Measurements from ENCODE around the gene LRRC17. TPM values are rescaled to one million over a fixed set of nuclear protein-coding genes. Genes with fewer than 3 reads are reported as not detected.
A peak's percentile ranks its signal among the peaks of the same experiment; 100 is the strongest.

Gene LRRC17
- total and polyA plus RNA-seq, 9 of the 15 experiments (the other 6 are each of a cell fraction or from before 2014, with no cell fraction given): 0.03 to 0.18 (median 0.12) TPM; not detected in 5

- TF ChIP-seq E2F6 (IDR thresholded peaks at IDR 0.05; ENCODE audit: borderline replicate concordance in 1 of 2, extremely low read depth in 1 of 2, insufficient read depth in 1 of 2, insufficient read length in 1 of 2, low read depth in 1 of 2, low read length in 1 of 2, poor library complexity in 1 of 2, severe bottlenecking in 1 of 2): peak in 1 of 2 experiments; percentile 37
- TF ChIP-seq RFX1 (IDR thresholded peaks at IDR 0.05): no peak
- no peak for TF ChIP-seq DACH1 (IDR thresholded peaks at IDR 0.05; ENCODE audit: partially characterized antibody)
- TF ChIP-seq RBFOX2 (IDR thresholded peaks at IDR 0.05; ENCODE audit: low read depth, low read length): peak; percentile 26; the same call in 1 of the 2 replicates
- TF ChIP-seq CXXC5 (CRISPR knock-in tag; IDR thresholded peaks at IDR 0.05): peak; percentile 74
- TF ChIP-seq HNRNPUL1 (IDR thresholded peaks at IDR 0.05; ENCODE audit: low read length): no peak
- no peak for TF ChIP-seq GTF2F1 (IDR thresholded peaks at IDR 0.05; ENCODE audit: low read depth, low read length)
- TF ChIP-seq BCL6 (CRISPR knock-in tag; IDR thresholded peaks at IDR 0.05): no peak
- TF ChIP-seq XRCC5 (IDR thresholded peaks at IDR 0.05; ENCODE audit: low read depth, low read length): no peak
- no peak for TF ChIP-seq PBX2 (CRISPR knock-in tag; IDR thresholded peaks at IDR 0.05; ENCODE audit: low read depth)
- no peak for TF ChIP-seq PBX2 (tag; conservative IDR thresholded peaks at IDR 0.05; ENCODE audit: low read depth)
- no peak for TF ChIP-seq KAT8 (IDR thresholded peaks at IDR 0.05; ENCODE audit: low read depth)
- TF ChIP-seq BRD4 (IDR thresholded peaks at IDR 0.05): no peak
- TF ChIP-seq ZNF609 (CRISPR knock-in tag; IDR thresholded peaks at IDR 0.05; ENCODE audit: borderline replicate concordance): no peak
- TF ChIP-seq ARID1B (IDR thresholded peaks at IDR 0.05): peak; percentile 44; the same call in 1 of the 2 replicates
- no peak for TF ChIP-seq CBX8 (IDR thresholded peaks at IDR 0.05; ENCODE audit: borderline replicate concordance, extremely low read depth, low read depth, low read length, poor library complexity, severe bottlenecking)
- no peak for TF ChIP-seq ZNF224 (CRISPR knock-in tag; IDR thresholded peaks at IDR 0.05)
- TF ChIP-seq MED1 (CRISPR knock-in tag; IDR thresholded peaks at IDR 0.05; ENCODE audit: borderline replicate concordance): no peak
- TF ChIP-seq ZNF551 (CRISPR knock-in tag; IDR thresholded peaks at IDR 0.05): no peak
- peak; percentile 96 for TF ChIP-seq NFE2 (IDR thresholded peaks at IDR 0.05; ENCODE audit: low read depth)
- TF ChIP-seq ZNF830 (CRISPR knock-in tag; IDR thresholded peaks at IDR 0.05): no peak
These were observed 65.5 kb downstream of the LRRC17 start (continued) for GRCh38 chr7:102978284-102978683.
